ENCODE results near the gene PAN2. TPM values are rescaled to one million over a fixed set of nuclear protein-coding genes. Genes with fewer than 3 reads are reported as not detected.

The PAN2 gene
- total and polyA plus RNA-seq, 10 of the 15 experiments (the other 5 are each of a cell fraction or from before 2014, with no cell fraction given): 14.4 to 61.8 (median 34.9) TPM

GRCh38 chr12:56338308-56339157 is 4.7 kb upstream of the PAN2 start, which contains the start of gene IL23A (continued):
- TF ChIP-seq NFYA (IDR thresholded peaks at IDR 0.05; ENCODE audit: borderline replicate concordance, low read depth, low read length) (no peak), CBFB (IDR thresholded peaks at IDR 0.05; ENCODE audit: low read depth) (0 out of 2 replicates have a peak, but pooled peaks have one; percentile 32), ZBTB4 (CRISPR knock-in tag; IDR thresholded peaks at IDR 0.05) (no peak), BMI1 (IDR thresholded peaks at IDR 0.05; ENCODE audit: borderline replicate concordance) (no peak), BCLAF1 (IDR thresholded peaks at IDR 0.05) (no peak), MLLT1 (IDR thresholded peaks at IDR 0.05) (peak; percentile 44; the same call in 1 of the 2 replicates), ATF2 (IDR thresholded peaks at IDR 0.05; ENCODE audit: low read length) (no peak), JUNB (IDR thresholded peaks at IDR 0.05) (0 out of 2 replicates have a peak, but pooled peaks have one; percentile 18), CTCF (IDR thresholded peaks at IDR 0.05 in 2 of 3, conservative IDR thresholded peaks at IDR 0.05 in 1 of 3; ENCODE audit: control insufficient read depth in 2 of 3, extremely low read depth in 1 of 3, insufficient read depth in 1 of 3, low read depth in 3 of 3, low read length in 3 of 3) (no peak), TAF1 (IDR thresholded peaks at IDR 0.05; ENCODE audit: borderline replicate concordance, low read depth, low read length) (peak; percentile 33; the same call in 1 of the 2 replicates), CBX5 (IDR thresholded peaks at IDR 0.05; ENCODE audit: low read depth) (no peak), CHD2 (IDR thresholded peaks at IDR 0.05; ENCODE audit: borderline replicate concordance, low read depth, low read length) (no peak), MTA2 (IDR thresholded peaks at IDR 0.05; ENCODE audit: low read depth) (no peak), YBX1 (IDR thresholded peaks at IDR 0.05) (no peak), SIX5 (IDR thresholded peaks at IDR 0.05; ENCODE audit: low read depth, low read length, severe bottlenecking) (no peak), STAT1 (conservative IDR thresholded peaks at IDR 0.05) (no peak), KDM1A (IDR thresholded peaks at IDR 0.05; ENCODE audit: borderline replicate concordance) (no peak)
